Prostate gland (tissue), 2 donors: ENCODE results near the gene GOLGA2. TPM values are rescaled to one million over a fixed set of nuclear protein-coding genes. Genes with fewer than 3 reads are reported as not detected.

ENCODE experiments used
- DNase-seq: peaks from one replicate; pipeline ENCODE4 v3.0.0-alpha.2; 2019; ENCODE audit warnings: low spot score
- H3K27ac ChIP-seq, 2 donors: fragments of 200-600 bp; sonication (generic); 2 replicates each; pipeline ENCODE4 v1.5.1; 2017 to 2019
- H3K27me3 ChIP-seq: fragments of 200-600 bp; sonication (generic); replicated peaks from 2 replicates; pipeline ENCODE4 v1.5.1; 2019; ENCODE audit not compliant: insufficient read depth
- H3K36me3 ChIP-seq, 2 donors: fragments of 200-600 bp; sonication (generic); 1 replicate in 1 of 2; 2 replicates in 1 of 2; pipeline versions ENCODE4 v1.5.1 to v1.8.1; 2017 to 2019
- H3K4me1 ChIP-seq: fragments of 200-600 bp; sonication (generic); replicated peaks from 2 replicates; pipeline ENCODE4 v1.5.1; 2019
- H3K4me3 ChIP-seq, 2 donors: fragments of 200-600 bp; sonication (generic); 2 replicates each; pipeline ENCODE4 v1.5.1; 2017 to 2019
- H3K9me3 ChIP-seq: fragments of 200-600 bp; sonication (generic); 2 replicates; pipeline ENCODE4 v1.5.1; 2017
- POLR2A ChIP-seq: fragments of 450-650 bp; IDR thresholded peaks from one replicate; pipeline ENCODE4 v1.6.1; 2016; ENCODE audit warnings: antibody characterized with exemption, mild to moderate bottlenecking
- POLR2AphosphoS5 ChIP-seq: sonication (generic); formaldehyde crosslinking; IDR thresholded peaks from one replicate; pipeline ENCODE4 v1.6.1; 2017; ENCODE audit warnings: antibody characterized with exemption
- WGBS: methylation state at CpG from one replicate; pipeline ENCODE4 v1.1.5; 2018; 5-methylcytosine and 5-hydroxymethylcytosine counted together
- intact Hi-C: fragments of 100-400 bp; cut with DNase I; formaldehyde crosslinking; loops from one replicate; pipeline ENCODE4 v1.14.2; 2022
- total RNA-seq, 2 donors: library from RNA; depleted of rRNA; stranded (reverse); fragments of >200 nt; gene quantifications; one replicate each; pipeline ENCODE4 v1.1.0, GENCODE V29; 2016
- TF ChIP-seq, protein P1 (sequence below), 4 experiments: fragments of 200-600 bp in 2 of 4; fragments of 450-650 bp in 2 of 4; sonication (generic) in 2 of 4; IDR thresholded peaks; 1 replicate in 3 of 4; 2 replicates in 1 of 4; pipeline ENCODE4 v1.5.1; 2016 to 2019; ENCODE audit warnings: antibody characterized with exemption in 4 of 4, mild to moderate bottlenecking in 2 of 4, moderate library complexity in 2 of 4

GOLGA2 gene
- total RNA-seq, 2 donors from 2014 or later, result 92.1 to 147 TPM

DNA sequence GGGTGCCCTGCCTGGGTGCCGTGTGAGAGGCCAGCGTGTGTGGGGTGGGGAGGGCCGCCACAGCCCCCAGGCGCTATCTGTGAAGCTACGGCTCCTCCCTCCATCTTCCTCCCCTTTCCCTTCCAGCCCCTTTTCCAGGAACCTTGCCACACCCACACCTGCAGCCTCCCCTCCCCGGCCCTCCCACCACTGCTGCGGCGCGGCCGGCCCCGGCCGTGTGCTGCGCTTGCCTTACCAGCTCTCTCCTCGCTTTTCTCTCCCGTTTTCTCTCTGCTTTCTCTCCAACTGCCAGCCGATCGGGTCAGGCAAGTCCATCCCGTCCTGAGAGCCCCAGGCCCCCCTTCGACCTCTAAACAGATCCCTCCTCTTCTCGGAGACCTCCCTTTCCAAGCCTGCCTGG, 21.4 kb downstream of the GOLGA2 start:
- intact Hi-C loops, result no loop called here
- H3K9me3 ChIP-seq, result no peaks in the 10 kb centered on the region
- WGBS, result 73% methylated on average over 20 of the region's 20 CpGs
- DNase-seq, result no peak
- no peaks in the 10 kb centered on the region for H3K27me3 ChIP-seq
- peaks cover 15 to 25% of the 10 kb centered on the region in 2 donors for H3K36me3 ChIP-seq
- H3K4me3 ChIP-seq, result no peak overlapping the region
- no peak overlapping the region for H3K27ac ChIP-seq
- no peak for TF ChIP-seq POLR2AphosphoS5
- TF ChIP-seq, protein P1, sequence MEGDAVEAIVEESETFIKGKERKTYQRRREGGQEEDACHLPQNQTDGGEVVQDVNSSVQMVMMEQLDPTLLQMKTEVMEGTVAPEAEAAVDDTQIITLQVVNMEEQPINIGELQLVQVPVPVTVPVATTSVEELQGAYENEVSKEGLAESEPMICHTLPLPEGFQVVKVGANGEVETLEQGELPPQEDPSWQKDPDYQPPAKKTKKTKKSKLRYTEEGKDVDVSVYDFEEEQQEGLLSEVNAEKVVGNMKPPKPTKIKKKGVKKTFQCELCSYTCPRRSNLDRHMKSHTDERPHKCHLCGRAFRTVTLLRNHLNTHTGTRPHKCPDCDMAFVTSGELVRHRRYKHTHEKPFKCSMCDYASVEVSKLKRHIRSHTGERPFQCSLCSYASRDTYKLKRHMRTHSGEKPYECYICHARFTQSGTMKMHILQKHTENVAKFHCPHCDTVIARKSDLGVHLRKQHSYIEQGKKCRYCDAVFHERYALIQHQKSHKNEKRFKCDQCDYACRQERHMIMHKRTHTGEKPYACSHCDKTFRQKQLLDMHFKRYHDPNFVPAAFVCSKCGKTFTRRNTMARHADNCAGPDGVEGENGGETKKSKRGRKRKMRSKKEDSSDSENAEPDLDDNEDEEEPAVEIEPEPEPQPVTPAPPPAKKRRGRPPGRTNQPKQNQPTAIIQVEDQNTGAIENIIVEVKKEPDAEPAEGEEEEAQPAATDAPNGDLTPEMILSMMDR (IDR thresholded peaks at IDR 0.05), result no peak
- TF ChIP-seq POLR2A, result no peak
- no peaks in the 10 kb centered on the region for H3K4me1 ChIP-seq

GRCh38 chr9:128253991-128254346, 21.8 kb downstream of the GOLGA2 start:
- peaks cover 13 to 21% of the 10 kb centered on the region in 2 donors for H3K36me3 ChIP-seq
- H3K4me3 ChIP-seq, result no peak overlapping the region
- no peak for DNase-seq
- no peaks in the 10 kb centered on the region for H3K9me3 ChIP-seq
- WGBS, result 91% methylated on average over 7 of the region's 7 CpGs
- H3K27ac ChIP-seq, result no peak overlapping the region
- no peaks in the 10 kb centered on the region for H3K27me3 ChIP-seq
- intact Hi-C loops, result no loop called here
- no peaks in the 10 kb centered on the region for H3K4me1 ChIP-seq
- TF ChIP-seq, protein P1 (IDR thresholded peaks at IDR 0.05), result no peak
- TF ChIP-seq POLR2AphosphoS5, result no peak
- no peak for TF ChIP-seq POLR2A

DNA sequence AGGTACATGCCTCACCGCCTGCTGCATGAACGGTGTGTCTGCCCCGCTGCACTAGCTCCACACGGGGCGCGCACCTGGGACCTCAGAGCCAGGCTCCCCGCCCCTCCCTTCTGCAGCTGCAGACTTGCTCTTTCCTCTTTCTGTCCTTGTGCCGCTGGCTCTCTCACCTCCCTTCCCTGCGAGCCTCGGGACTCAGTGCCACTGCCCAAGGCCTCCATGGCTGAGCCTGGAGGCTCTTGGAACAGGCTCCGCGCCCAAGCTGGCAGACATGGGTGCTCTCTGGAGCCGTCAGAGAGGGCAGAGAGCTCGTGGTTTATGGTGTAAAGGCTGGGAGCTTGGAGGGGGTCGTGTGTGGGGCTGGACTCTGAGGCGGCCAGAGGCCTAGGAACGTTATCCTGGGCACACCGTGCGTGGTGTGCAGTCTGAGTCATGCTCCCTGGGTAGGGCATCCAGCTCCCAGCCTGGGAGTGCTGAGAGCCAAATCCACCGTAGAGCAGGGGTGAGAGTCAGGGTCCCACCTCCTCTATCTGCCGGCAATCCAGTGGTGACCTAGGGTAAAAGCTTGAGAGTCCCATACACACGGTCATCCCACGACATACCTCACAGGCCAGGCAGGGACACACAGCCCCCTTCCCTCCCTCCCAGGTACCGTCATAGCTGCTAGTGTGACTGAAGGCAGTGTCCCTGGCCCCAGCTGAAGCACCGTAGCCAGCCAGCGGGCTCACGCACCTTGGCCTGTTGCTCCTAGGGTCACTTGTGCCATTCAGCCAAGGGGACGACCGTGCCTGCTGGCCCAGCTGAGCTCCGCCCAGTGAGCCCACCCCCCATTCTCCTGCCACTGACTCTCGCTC, 22.4 kb downstream of the GOLGA2 start:
- no peaks in the 10 kb centered on the region for H3K9me3 ChIP-seq
- no peak overlapping the region for H3K4me3 ChIP-seq
- peaks cover 8 to 15% of the 10 kb centered on the region in 2 donors for H3K36me3 ChIP-seq
- no peak for TF ChIP-seq POLR2AphosphoS5
- TF ChIP-seq POLR2A, result no peak
- TF ChIP-seq, protein P1 (IDR thresholded peaks at IDR 0.05), result no peak
- DNase-seq, result no peak
- WGBS, result 88% methylated on average over 31 of the region's 31 CpGs
- no peaks in the 10 kb centered on the region for H3K4me1 ChIP-seq
- no peaks in the 10 kb centered on the region for H3K27me3 ChIP-seq
- H3K27ac ChIP-seq, result no peak overlapping the region
- intact Hi-C loops, result no loop called here

DNA sequence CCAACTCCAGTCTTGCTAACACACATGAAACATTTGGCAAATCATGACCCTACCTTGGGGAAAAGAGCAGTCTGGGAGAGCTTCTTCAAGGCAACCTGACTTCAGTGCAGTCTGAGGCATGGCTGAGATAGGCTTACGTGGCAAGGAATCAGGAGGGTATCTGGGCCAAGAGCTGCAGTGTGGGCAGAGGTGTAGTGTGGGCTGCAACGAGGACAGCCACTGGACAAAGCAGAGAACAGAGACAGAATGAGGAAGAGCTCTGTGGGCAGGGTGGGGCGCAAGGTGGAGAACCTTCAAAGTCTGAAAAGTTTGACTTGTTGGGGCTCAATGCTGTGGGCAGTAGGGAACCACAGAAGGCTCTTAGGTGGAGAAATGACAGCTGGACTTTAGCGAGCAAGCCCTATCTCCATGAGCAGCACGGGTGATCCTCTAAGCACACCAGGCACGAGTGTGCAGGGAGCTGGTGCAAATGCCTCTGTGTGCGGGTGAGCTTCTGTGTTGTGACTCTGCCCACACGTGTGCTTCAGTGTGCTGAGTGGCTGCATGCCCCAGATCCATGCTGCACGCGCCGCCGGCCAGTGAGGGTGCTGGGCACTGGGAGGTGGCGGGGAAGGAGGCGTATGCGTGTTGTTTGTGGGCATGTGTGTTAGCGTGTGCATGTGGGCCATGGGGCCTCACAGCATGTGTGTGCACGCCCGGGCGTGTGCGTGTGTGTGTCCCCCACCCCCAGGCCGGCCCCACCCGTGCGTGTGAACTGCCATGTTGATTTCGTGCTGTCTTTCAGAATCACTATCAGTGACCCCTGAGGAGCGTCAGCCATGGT, 23.3 kb downstream of the GOLGA2 start:
- no peak overlapping the region for H3K27ac ChIP-seq
- 93% methylated on average over 25 of the region's 25 CpGs for WGBS
- peaks cover under 1 to 7% of the 10 kb centered on the region in 2 donors for H3K36me3 ChIP-seq
- no peaks in the 10 kb centered on the region for H3K9me3 ChIP-seq
- intact Hi-C loops, result no loop called here
- H3K27me3 ChIP-seq, result no peaks in the 10 kb centered on the region
- TF ChIP-seq POLR2A (no peak), POLR2AphosphoS5 (no peak)
- H3K4me3 ChIP-seq, result no peak overlapping the region
- no peaks in the 10 kb centered on the region for H3K4me1 ChIP-seq
- no peak for DNase-seq

DNA sequence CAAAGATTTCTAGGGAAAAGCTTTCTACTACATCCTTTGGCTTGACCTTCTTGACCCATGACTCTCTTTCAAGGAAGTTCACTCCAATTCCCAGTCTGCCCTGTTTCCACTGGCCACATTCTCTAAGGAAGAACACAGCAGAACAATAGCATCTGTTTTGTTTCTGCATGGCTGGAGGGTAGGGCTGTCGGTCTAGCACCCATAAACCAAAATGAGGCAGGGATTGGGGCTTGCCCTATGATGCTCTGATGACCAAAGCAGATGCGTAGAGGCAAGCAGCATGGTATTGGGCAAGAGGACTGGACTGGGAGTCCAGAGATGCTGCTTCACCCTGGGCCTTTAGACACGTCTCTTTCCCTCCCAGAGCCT, 24.1 kb downstream of the GOLGA2 start:
- Histone ChIP-seq H3K27ac (no peak overlapping the region), H3K9me3 (no peaks in the 10 kb centered on the region), H3K36me3 (no peaks in the 10 kb centered on the region), H3K4me3 (no peak overlapping the region), H3K27me3 (no peaks in the 10 kb centered on the region), H3K4me1 (no peaks in the 10 kb centered on the region)
- intact Hi-C loops, result no loop called here
- TF ChIP-seq, protein P1 (IDR thresholded peaks at IDR 0.05), result no peak
- no peak for TF ChIP-seq POLR2A
- TF ChIP-seq POLR2AphosphoS5, result no peak
- no peak for DNase-seq
- 86% methylated on average over 3 of the region's 3 CpGs for WGBS
